Gastrocnemius medialis (tissue), 4 donors: ENCODE results near the gene NMT2. TPM values are rescaled to one million over a fixed set of nuclear protein-coding genes. Genes with fewer than 3 reads are reported as not detected.

Experiments used
- ATAC-seq, 2 donors: fragments of 150-250 bp; one replicate each; pipeline ENCODE4 v1.9.1; 2016
- DNase-seq, 2 donors: peaks; one replicate each; pipeline ENCODE4 v3.0.0-alpha.2; 2019
- H3K27ac ChIP-seq, 4 donors: fragments of 200-600 bp; sonication (generic); 1 replicate in 1 of 4; 2 replicates in 3 of 4; pipeline ENCODE4 v1.5.1; 2016 to 2018; ENCODE audit warnings: mild to moderate bottlenecking in 2 of 4, moderate library complexity in 1 of 4
- H3K27me3 ChIP-seq, 3 donors: fragments of 200-600 bp; sonication (generic) in 2 of 3; 1 replicate in 1 of 3; 2 replicates in 2 of 3; pipeline versions ENCODE4 v1.5.1 to v1.6.0; 2016 to 2019; ENCODE audit warnings: mild to moderate bottlenecking in 1 of 3, moderate library complexity in 1 of 3
- H3K36me3 ChIP-seq, 2 donors: fragments of 200-600 bp; sonication (generic) in 1 of 2; one replicate each; pipeline ENCODE4 v1.5.1; 2017 to 2018
- H3K4me1 ChIP-seq, 2 donors: fragments of 200-600 bp; sonication (generic) in 1 of 2; one replicate each; pipeline ENCODE4 v1.5.1; 2016 to 2017; ENCODE audit warnings: mild to moderate bottlenecking in 2 of 2
- H3K4me3 ChIP-seq, 4 donors: fragments of 200-600 bp; sonication (generic) in 3 of 4; 1 replicate in 1 of 4; 2 replicates in 3 of 4; pipeline ENCODE4 v1.5.1; 2016 to 2019; ENCODE audit warnings: mild to moderate bottlenecking in 2 of 4
- H3K9me3 ChIP-seq, 3 donors: fragments of 200-600 bp; sonication (generic) in 2 of 3; 1 replicate in 1 of 3; 2 replicates in 2 of 3; pipeline ENCODE4 v1.5.1; 2016 to 2019
- POLR2A ChIP-seq, 2 donors: fragments of 450-650 bp; IDR thresholded peaks; one replicate each; pipeline ENCODE4 v1.6.1; 2017; ENCODE audit warnings: antibody characterized with exemption in 2 of 2, mild to moderate bottlenecking in 2 of 2, moderate library complexity in 2 of 2
- in situ Hi-C, 4 donors: fragments of 200-750 bp; cut with MboI; loops; one replicate each; pipeline versions ENCODE4 v1.15.0 to v1.8.0; 2017; ENCODE audit warnings: low sequenced_read_pairs in 4 of 4
- intact Hi-C: fragments of 100-400 bp; cut with DNase I; formaldehyde crosslinking; loops from one replicate; pipeline ENCODE4 v1.15.1; 2023; ENCODE audit warnings: low total_unique reads
- total RNA-seq, 4 donors: library from RNA; depleted of rRNA; stranded (reverse); fragments of >200 nt; gene quantifications; one replicate each; pipeline versions ENCODE4 v1.1.0 to v1.2.3, GENCODE V29; 2016
- TF ChIP-seq, protein P1 (sequence below), 5 experiments: fragments of 450-650 bp in 3 of 5; fragments of 200-600 bp in 2 of 5; sonication (generic) in 2 of 5; IDR thresholded peaks in 4 of 5; conservative IDR thresholded peaks in 1 of 5; 1 replicate in 4 of 5; 2 replicates in 1 of 5; pipeline ENCODE4 v1.5.1; 2016 to 2019; ENCODE audit warnings: antibody characterized with exemption in 5 of 5, mild to moderate bottlenecking in 3 of 5, moderate library complexity in 3 of 5

The NMT2 gene
- total RNA-seq, 4 donors from 2014 or later, result 6.0 to 10.3 (median 8.2) TPM

GRCh38 chr10:15124190-15124589, 44.3 kb downstream of the NMT2 start:
- Histone ChIP-seq H3K4me3 (no peak overlapping the region), H3K4me1 (no peaks in the 10 kb centered on the region), H3K27ac (no peak overlapping the region), H3K36me3 (peaks cover 0 to 26% of the 10 kb centered on the region in 2 donors), H3K27me3 (no peaks in the 10 kb centered on the region), H3K9me3 (no peaks in the 10 kb centered on the region)
- in situ Hi-C loops, result no loop called here
- ATAC-seq (no peak), DNase-seq (no peak)
- TF ChIP-seq POLR2A (IDR thresholded peaks at IDR 0.05), result no peak
- TF ChIP-seq, protein P1, sequence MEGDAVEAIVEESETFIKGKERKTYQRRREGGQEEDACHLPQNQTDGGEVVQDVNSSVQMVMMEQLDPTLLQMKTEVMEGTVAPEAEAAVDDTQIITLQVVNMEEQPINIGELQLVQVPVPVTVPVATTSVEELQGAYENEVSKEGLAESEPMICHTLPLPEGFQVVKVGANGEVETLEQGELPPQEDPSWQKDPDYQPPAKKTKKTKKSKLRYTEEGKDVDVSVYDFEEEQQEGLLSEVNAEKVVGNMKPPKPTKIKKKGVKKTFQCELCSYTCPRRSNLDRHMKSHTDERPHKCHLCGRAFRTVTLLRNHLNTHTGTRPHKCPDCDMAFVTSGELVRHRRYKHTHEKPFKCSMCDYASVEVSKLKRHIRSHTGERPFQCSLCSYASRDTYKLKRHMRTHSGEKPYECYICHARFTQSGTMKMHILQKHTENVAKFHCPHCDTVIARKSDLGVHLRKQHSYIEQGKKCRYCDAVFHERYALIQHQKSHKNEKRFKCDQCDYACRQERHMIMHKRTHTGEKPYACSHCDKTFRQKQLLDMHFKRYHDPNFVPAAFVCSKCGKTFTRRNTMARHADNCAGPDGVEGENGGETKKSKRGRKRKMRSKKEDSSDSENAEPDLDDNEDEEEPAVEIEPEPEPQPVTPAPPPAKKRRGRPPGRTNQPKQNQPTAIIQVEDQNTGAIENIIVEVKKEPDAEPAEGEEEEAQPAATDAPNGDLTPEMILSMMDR (IDR thresholded peaks at IDR 0.05 in 4 of 5, conservative IDR thresholded peaks at IDR 0.05 in 1 of 5), result no peak
- intact Hi-C loops, result no loop called here

- H3K27me3 ChIP-seq, result no peaks in the 10 kb centered on the region
- in situ Hi-C loops (no loop called here), intact Hi-C loops (no loop called here)
- H3K27ac ChIP-seq, result no peak overlapping the region
- DNase-seq (no peak), ATAC-seq (no peak)
- no peaks in the 10 kb centered on the region for H3K9me3 ChIP-seq
- H3K4me1 ChIP-seq, result no peaks in the 10 kb centered on the region
- TF ChIP-seq POLR2A (IDR thresholded peaks at IDR 0.05), result no peak
- TF ChIP-seq, protein P1 (IDR thresholded peaks at IDR 0.05 in 4 of 5, conservative IDR thresholded peaks at IDR 0.05 in 1 of 5), result no peak
- no peak overlapping the region for H3K4me3 ChIP-seq
- H3K36me3 ChIP-seq, result peaks cover 2 to 30% of the 10 kb centered on the region in 2 donors
These were observed 44.7 kb downstream of the NMT2 start for GRCh38 chr10:15123749-15124184.

DNA sequence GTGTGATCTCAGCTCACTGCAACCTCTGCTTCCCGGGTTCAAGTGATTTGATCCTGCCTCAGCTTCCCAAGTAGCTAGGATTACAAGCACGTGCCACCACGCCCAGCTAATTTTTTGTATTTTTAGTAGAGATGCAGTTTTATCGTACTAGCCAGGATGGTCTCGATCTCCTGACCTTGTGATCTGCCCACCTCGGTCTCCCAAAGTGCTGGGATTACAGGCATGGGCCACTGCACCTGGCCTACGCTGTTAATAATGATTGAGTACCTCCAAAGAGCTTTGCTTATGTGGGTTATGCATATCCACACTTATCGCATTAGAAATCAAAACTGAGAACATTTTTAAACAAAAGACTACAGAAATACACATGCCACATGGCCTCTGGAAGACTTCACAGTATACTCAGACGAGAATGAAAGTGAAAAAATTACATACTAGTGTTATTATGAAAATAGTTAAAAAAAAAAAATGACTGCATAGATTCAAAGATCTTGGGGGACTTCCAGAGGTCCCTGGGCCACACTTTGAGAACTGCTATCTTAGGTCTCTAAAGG, 45.9 kb downstream of the NMT2 start:
- no peak for ATAC-seq
- Histone ChIP-seq H3K27me3 (no peaks in the 10 kb centered on the region), H3K36me3 (peaks cover 3 to 40% of the 10 kb centered on the region in 2 donors), H3K4me1 (no peaks in the 10 kb centered on the region), H3K9me3 (no peaks in the 10 kb centered on the region), H3K4me3 (no peak overlapping the region), H3K27ac (no peak overlapping the region)
- in situ Hi-C loops (no loop called here), intact Hi-C loops (no loop called here)
- no peak for TF ChIP-seq POLR2A (IDR thresholded peaks at IDR 0.05)
- TF ChIP-seq, protein P1 (IDR thresholded peaks at IDR 0.05 in 4 of 5, conservative IDR thresholded peaks at IDR 0.05 in 1 of 5), result no peak
- no peak for DNase-seq

GRCh38 chr10:15121707-15122106, 46.8 kb downstream of the NMT2 start:
- intact Hi-C loops, result no loop called here
- no peak for TF ChIP-seq POLR2A (IDR thresholded peaks at IDR 0.05)
- TF ChIP-seq, protein P1 (IDR thresholded peaks at IDR 0.05 in 4 of 5, conservative IDR thresholded peaks at IDR 0.05 in 1 of 5), result no peak
- Histone ChIP-seq H3K4me1 (no peaks in the 10 kb centered on the region), H3K9me3 (no peaks in the 10 kb centered on the region), H3K27me3 (no peaks in the 10 kb centered on the region), H3K4me3 (no peak overlapping the region), H3K36me3 (peaks cover 3 to 40% of the 10 kb centered on the region in 2 donors), H3K27ac (no peak overlapping the region)
- in situ Hi-C loops, result no loop called here
- DNase-seq (no peak), ATAC-seq (no peak)

DNA sequence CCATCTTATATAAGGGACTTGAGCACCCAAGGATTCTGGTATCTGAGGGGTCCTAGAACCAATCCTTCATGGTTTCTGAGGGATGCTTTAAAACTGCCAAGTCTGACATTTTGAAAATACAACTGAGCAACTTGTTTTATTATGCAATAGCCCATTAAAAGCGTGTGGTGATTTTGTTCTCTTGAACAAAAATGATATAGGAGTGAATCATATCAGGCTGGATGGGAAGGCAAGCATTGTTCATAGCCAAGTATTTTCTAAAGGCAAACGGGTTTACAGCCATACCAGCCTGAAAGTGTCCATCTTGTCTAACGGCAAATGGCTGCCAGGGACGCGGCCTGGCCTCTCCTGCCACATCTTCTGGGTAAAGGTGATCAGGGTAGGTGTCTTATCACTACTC, 48.0 kb downstream of the NMT2 start:
- TF ChIP-seq POLR2A (IDR thresholded peaks at IDR 0.05), result no peak
- TF ChIP-seq, protein P1 (IDR thresholded peaks at IDR 0.05 in 4 of 5, conservative IDR thresholded peaks at IDR 0.05 in 1 of 5), result no peak
- intact Hi-C loops, result no loop called here
- Histone ChIP-seq H3K36me3 (peaks cover 3 to 33% of the 10 kb centered on the region in 2 donors), H3K4me3 (no peak overlapping the region), H3K9me3 (no peaks in the 10 kb centered on the region), H3K4me1 (no peaks in the 10 kb centered on the region), H3K27me3 (no peaks in the 10 kb centered on the region), H3K27ac (no peak overlapping the region)
- ATAC-seq (no peak), DNase-seq (no peak)
- in situ Hi-C loops, result no loop called here
